Liver (tissue), 9 donors: Measurements from ENCODE around the gene MYO18B. TPM values are rescaled to one million over a fixed set of nuclear protein-coding genes. Genes with fewer than 3 reads are reported as not detected.

Experiments used
- DNase-seq: peaks from one replicate; pipeline ENCODE4 v3.0.0-alpha.2; 2017; ENCODE audit warnings: low spot score
- H3K27ac ChIP-seq, 2 donors: one replicate each; pipeline ENCODE4 v1.7.0; 2013; ENCODE audit warnings: inconsistent platforms in 2 of 2, low read length in 2 of 2, control low read depth in 1 of 2, low read depth in 1 of 2, mild to moderate bottlenecking in 1 of 2
- H3K27me3 ChIP-seq, 4 donors: one replicate each; pipeline versions ENCODE4 v1.6.1 to v1.7.0; 2013; ENCODE audit warnings: low read length in 3 of 4, inconsistent platforms in 1 of 4, mild to moderate bottlenecking in 1 of 4, moderate library complexity in 1 of 4; ENCODE audit not compliant: control insufficient read depth in 4 of 4, insufficient read depth in 4 of 4
- H3K36me3 ChIP-seq, 4 donors: one replicate each; pipeline versions ENCODE4 v1.6.1 to v1.7.0; 2013; ENCODE audit warnings: low read length in 3 of 4, mild to moderate bottlenecking in 3 of 4, low read depth in 1 of 4, moderate library complexity in 1 of 4; ENCODE audit not compliant: control insufficient read depth in 4 of 4, insufficient read depth in 3 of 4
- H3K4me1 ChIP-seq, 4 donors: one replicate each; pipeline versions ENCODE4 v1.6.1 to v1.7.0; 2013; ENCODE audit warnings: low read length in 3 of 4, mild to moderate bottlenecking in 3 of 4, moderate library complexity in 1 of 4; ENCODE audit not compliant: control insufficient read depth in 4 of 4, insufficient read depth in 4 of 4
- H3K4me3 ChIP-seq, 3 donors: one replicate each; pipeline versions ENCODE4 v1.6.1 to v1.7.0; 2013; ENCODE audit warnings: low read length in 3 of 3, control low read depth in 1 of 3, low read depth in 1 of 3, mild to moderate bottlenecking in 1 of 3
- H3K9ac ChIP-seq, 2 donors: one replicate each; pipeline ENCODE4 v1.7.0; 2013; ENCODE audit warnings: low read length in 2 of 2, mild to moderate bottlenecking in 2 of 2, moderate library complexity in 2 of 2, control low read depth in 1 of 2, low read depth in 1 of 2
- H3K9me3 ChIP-seq, 4 donors: one replicate each; pipeline versions ENCODE4 v1.6.1 to v1.7.0; 2013; ENCODE audit warnings: low read length in 3 of 4; ENCODE audit not compliant: control insufficient read depth in 4 of 4
- EGR1 ChIP-seq, 2 donors: IDR thresholded peaks; 2 replicates each; pipeline ENCODE4 v1.6.1; 2016 to 2018; ENCODE audit warnings: antibody characterized with exemption in 2 of 2, low read depth in 2 of 2
- FOXA1 ChIP-seq: IDR thresholded peaks from 2 replicates; pipeline ENCODE4 v1.6.1; 2016; ENCODE audit warnings: antibody characterized with exemption
- GABPA ChIP-seq, 2 donors: IDR thresholded peaks in 1 of 2; conservative IDR thresholded peaks in 1 of 2; 2 replicates each; pipeline ENCODE4 v1.6.1; 2016; ENCODE audit warnings: antibody characterized with exemption in 2 of 2, mild to moderate bottlenecking in 1 of 2, moderate library complexity in 1 of 2
- HNF4A ChIP-seq, 2 donors: conservative IDR thresholded peaks; 2 replicates each; pipeline ENCODE4 v1.6.1; 2016; ENCODE audit warnings: antibody characterized with exemption in 2 of 2, mild to moderate bottlenecking in 2 of 2
- HNF4G ChIP-seq: IDR thresholded peaks from 2 replicates; pipeline ENCODE4 v1.6.1; 2016; ENCODE audit warnings: antibody characterized with exemption
- JUND ChIP-seq, 2 donors: IDR thresholded peaks; 2 replicates each; pipeline ENCODE4 v1.6.1; 2016; ENCODE audit warnings: antibody characterized with exemption in 2 of 2
- RXRA ChIP-seq, 2 donors: IDR thresholded peaks; 2 replicates each; pipeline ENCODE4 v1.6.1; 2017 to 2018; ENCODE audit warnings: antibody characterized with exemption in 2 of 2, mild to moderate bottlenecking in 1 of 2
- SP1 ChIP-seq: IDR thresholded peaks from 2 replicates; pipeline ENCODE4 v1.6.1; 2018; ENCODE audit warnings: antibody characterized with exemption, mild to moderate bottlenecking
- TAF1 ChIP-seq: conservative IDR thresholded peaks from 2 replicates; pipeline ENCODE4 v1.6.1; 2016; ENCODE audit warnings: antibody characterized with exemption, mild to moderate bottlenecking
- WGBS: extraction: QIAGEN DNeasy Blood & Tissue Kit; methylation state at CpG from one replicate; pipeline ENCODE4 v1.1.7; 2013; 5-methylcytosine and 5-hydroxymethylcytosine counted together
- polyA plus RNA-seq, 2 donors: library from polyadenylated mRNA; stranded (reverse) in 1 of 2; unstranded in 1 of 2; fragments of 200-250 nt in 1 of 2; fragments of >200 nt in 1 of 2; fragmentation: Nextera tagmentation in 1 of 2; extraction: Ambion mirVana in 1 of 2; gene quantifications; one replicate each; pipeline versions ENCODE4 v1.2.1 to v1.2.3, GENCODE V29; 2013 to 2015
- total RNA-seq, 2 donors: library from RNA; depleted of rRNA; stranded (reverse); fragments of >200 nt; gene quantifications; one replicate each; pipeline ENCODE4 v1.2.3, GENCODE V29; 2014
- TF ChIP-seq, protein P1 (sequence below): IDR thresholded peaks from 2 replicates; pipeline ENCODE4 v1.6.1; 2016; ENCODE audit warnings: antibody characterized with exemption, mild to moderate bottlenecking
- TF ChIP-seq, protein P2 (sequence below): IDR thresholded peaks from 2 replicates; pipeline ENCODE4 v1.6.1; 2016; ENCODE audit warnings: antibody characterized with exemption
- TF ChIP-seq, protein P3 (sequence below): IDR thresholded peaks from 2 replicates; pipeline ENCODE4 v1.6.1; 2016; ENCODE audit warnings: antibody characterized with exemption
- TF ChIP-seq, protein P4 (sequence below): IDR thresholded peaks from 2 replicates; pipeline ENCODE4 v1.6.1; 2016; ENCODE audit warnings: antibody characterized with exemption
- donor health status: healthy.
- donor health status: healthy.
- donor health status: healthy.
- donor health status: healthy.
- donor health status: healthy.

Gene MYO18B
- total and polyA plus RNA-seq, 4 donors = under 0.01 to 4.2 (median 0.02) TPM; not detected in 1

- TF ChIP-seq RXRA (IDR thresholded peaks at IDR 0.05) (no peak), HNF4G (no peak), TAF1 (no peak), SP1 (no peak), FOXA1 (no peak), HNF4A (conservative IDR thresholded peaks at IDR 0.05) (no peak), EGR1 (IDR thresholded peaks at IDR 0.05; ENCODE audit: low read depth in 2 of 2) (no peak)
- TF ChIP-seq, protein P1, sequence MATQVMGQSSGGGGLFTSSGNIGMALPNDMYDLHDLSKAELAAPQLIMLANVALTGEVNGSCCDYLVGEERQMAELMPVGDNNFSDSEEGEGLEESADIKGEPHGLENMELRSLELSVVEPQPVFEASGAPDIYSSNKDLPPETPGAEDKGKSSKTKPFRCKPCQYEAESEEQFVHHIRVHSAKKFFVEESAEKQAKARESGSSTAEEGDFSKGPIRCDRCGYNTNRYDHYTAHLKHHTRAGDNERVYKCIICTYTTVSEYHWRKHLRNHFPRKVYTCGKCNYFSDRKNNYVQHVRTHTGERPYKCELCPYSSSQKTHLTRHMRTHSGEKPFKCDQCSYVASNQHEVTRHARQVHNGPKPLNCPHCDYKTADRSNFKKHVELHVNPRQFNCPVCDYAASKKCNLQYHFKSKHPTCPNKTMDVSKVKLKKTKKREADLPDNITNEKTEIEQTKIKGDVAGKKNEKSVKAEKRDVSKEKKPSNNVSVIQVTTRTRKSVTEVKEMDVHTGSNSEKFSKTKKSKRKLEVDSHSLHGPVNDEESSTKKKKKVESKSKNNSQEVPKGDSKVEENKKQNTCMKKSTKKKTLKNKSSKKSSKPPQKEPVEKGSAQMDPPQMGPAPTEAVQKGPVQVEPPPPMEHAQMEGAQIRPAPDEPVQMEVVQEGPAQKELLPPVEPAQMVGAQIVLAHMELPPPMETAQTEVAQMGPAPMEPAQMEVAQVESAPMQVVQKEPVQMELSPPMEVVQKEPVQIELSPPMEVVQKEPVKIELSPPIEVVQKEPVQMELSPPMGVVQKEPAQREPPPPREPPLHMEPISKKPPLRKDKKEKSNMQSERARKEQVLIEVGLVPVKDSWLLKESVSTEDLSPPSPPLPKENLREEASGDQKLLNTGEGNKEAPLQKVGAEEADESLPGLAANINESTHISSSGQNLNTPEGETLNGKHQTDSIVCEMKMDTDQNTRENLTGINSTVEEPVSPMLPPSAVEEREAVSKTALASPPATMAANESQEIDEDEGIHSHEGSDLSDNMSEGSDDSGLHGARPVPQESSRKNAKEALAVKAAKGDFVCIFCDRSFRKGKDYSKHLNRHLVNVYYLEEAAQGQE = no peak
- TF ChIP-seq, protein P2, sequence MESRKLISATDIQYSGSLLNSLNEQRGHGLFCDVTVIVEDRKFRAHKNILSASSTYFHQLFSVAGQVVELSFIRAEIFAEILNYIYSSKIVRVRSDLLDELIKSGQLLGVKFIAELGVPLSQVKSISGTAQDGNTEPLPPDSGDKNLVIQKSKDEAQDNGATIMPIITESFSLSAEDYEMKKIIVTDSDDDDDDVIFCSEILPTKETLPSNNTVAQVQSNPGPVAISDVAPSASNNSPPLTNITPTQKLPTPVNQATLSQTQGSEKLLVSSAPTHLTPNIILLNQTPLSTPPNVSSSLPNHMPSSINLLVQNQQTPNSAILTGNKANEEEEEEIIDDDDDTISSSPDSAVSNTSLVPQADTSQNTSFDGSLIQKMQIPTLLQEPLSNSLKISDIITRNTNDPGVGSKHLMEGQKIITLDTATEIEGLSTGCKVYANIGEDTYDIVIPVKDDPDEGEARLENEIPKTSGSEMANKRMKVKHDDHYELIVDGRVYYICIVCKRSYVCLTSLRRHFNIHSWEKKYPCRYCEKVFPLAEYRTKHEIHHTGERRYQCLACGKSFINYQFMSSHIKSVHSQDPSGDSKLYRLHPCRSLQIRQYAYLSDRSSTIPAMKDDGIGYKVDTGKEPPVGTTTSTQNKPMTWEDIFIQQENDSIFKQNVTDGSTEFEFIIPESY = no peak
- TF ChIP-seq, protein P3, sequence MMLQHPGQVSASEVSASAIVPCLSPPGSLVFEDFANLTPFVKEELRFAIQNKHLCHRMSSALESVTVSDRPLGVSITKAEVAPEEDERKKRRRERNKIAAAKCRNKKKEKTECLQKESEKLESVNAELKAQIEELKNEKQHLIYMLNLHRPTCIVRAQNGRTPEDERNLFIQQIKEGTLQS = no peak
- TF ChIP-seq, protein P4, sequence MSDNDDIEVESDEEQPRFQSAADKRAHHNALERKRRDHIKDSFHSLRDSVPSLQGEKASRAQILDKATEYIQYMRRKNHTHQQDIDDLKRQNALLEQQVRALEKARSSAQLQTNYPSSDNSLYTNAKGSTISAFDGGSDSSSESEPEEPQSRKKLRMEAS = no peak
- no peaks in the 10 kb centered on the region for H3K4me1 ChIP-seq
- H3K36me3 ChIP-seq = no peaks in the 10 kb centered on the region
- no peak overlapping the region for H3K9ac ChIP-seq
- H3K9me3 ChIP-seq = peaks cover 0 to 2% (median 0%) of the 10 kb centered on the region in 4 donors
- no peak overlapping the region for H3K27ac ChIP-seq
- no peak overlapping the region for H3K4me3 ChIP-seq
- H3K27me3 ChIP-seq = peaks cover 0 to 7% (median 0%) of the 10 kb centered on the region in 4 donors
- 90% methylated on average over 5 of the region's 5 CpGs for WGBS
- DNase-seq = no peak
Observed at GRCh38 chr22:25829237-25829636, 87.2 kb downstream of the MYO18B start.

DNA sequence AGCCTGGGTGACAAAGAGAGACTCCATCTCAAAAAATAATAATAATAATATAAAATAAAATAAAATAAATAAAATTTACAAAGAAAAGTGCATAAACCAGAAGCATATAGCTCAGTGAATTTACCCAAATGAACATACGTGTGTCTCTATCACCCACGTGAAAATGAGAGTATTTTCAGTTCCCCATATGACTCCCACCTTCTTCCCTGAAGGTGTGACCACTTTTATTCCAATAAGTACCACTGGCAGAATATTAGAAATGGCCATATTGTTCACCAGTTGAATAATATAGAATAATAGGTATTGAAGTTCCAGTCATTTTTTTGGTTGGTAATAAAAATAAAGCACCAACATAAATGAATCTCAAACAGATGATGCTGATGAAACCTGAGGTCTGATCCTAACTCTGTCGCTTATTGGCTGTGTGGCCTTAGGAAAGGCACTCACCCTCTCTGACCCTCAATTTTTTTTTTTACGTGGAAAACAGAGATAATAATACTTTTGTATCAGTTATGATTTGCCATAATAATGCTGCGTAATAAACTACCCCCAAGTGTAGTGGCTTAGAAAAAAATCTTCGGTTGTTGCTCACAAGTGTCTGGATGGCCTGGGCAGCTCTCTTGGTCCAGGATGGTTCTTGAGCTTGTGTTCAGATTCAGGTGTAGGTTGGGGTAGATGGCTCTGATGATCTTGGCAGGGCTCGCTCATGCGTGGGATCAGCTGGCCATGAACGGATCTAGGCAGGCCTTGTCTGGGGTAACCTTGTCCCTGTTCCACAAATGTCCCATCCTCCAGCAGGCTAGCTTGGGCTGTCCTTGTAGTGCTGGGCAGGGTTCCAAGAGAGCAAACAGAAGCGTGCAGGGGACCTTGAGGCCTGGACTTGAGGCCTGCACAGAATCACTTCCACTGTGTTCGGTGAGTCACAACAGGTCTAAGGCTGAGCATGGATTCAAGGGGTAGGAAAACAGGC is 88.1 kb downstream of the MYO18B start:
- Histone ChIP-seq H3K27me3 (peaks cover 0 to 7% (median 0%) of the 10 kb centered on the region in 4 donors), H3K4me3 (no peak overlapping the region), H3K36me3 (no peaks in the 10 kb centered on the region), H3K9ac (no peak overlapping the region), H3K27ac (no peak overlapping the region), H3K9me3 (peaks cover 0 to 2% (median 0%) of the 10 kb centered on the region in 4 donors), H3K4me1 (no peaks in the 10 kb centered on the region)
- 83% methylated on average over 11 of the region's 11 CpGs for WGBS
- no peak for TF ChIP-seq SP1
- no peak for TF ChIP-seq HNF4A (conservative IDR thresholded peaks at IDR 0.05)
- no peak for TF ChIP-seq TAF1
- TF ChIP-seq GABPA (IDR thresholded peaks at IDR 0.05 in 1 of 2, conservative IDR thresholded peaks at IDR 0.05 in 1 of 2) = no peak
- TF ChIP-seq, protein P3 = no peak
- TF ChIP-seq FOXA1 = no peak
- TF ChIP-seq, protein P2 = no peak
- no peak for TF ChIP-seq JUND (IDR thresholded peaks at IDR 0.05)
- TF ChIP-seq, protein P4 = no peak
- no peak for DNase-seq
